Neural cell (in vitro differentiated cells): ENCODE data around the gene PDE11A. TPM values are rescaled to one million over a fixed set of nuclear protein-coding genes. Genes with fewer than 3 reads are reported as not detected.

Experiments
- H2AFZ ChIP-seq: fragments of 200-600, 300-800 bp; sonication (generic), shearing (Covaris generic); 2 replicates; pipeline ENCODE4 v1.6.0; 2014; ENCODE audit warnings: low read depth, mild to moderate bottlenecking, antibody characterized with exemption, low read length, moderate library complexity
- H3F3A ChIP-seq: fragments of 200-600 bp; shearing (Covaris generic); 2 replicates; pipeline ENCODE4 v1.6.1; 2016; ENCODE audit warnings: mild to moderate bottlenecking, moderate library complexity, mixed read lengths, antibody characterized with exemption, low read length; ENCODE audit not compliant: insufficient read depth, poor library complexity, severe bottlenecking
- H3K27ac ChIP-seq: fragments of 200-600, 300-800 bp; sonication (generic), shearing (Covaris generic); 2 replicates; pipeline ENCODE4 v1.5.1; 2014; ENCODE audit warnings: mild to moderate bottlenecking, low read length, moderate library complexity
- H3K27me3 ChIP-seq: fragments of 300-800, 200-600 bp; sonication (generic), shearing (Covaris generic); 2 replicates; pipeline ENCODE4 v1.6.0; 2014; ENCODE audit warnings: mild to moderate bottlenecking, low read depth, low read length, moderate library complexity; ENCODE audit not compliant: insufficient read depth
- H3K36me3 ChIP-seq: fragments of 300-800, 200-600 bp; sonication (generic), shearing (Covaris generic); 2 replicates; pipeline ENCODE4 v1.5.1; 2014; ENCODE audit warnings: mild to moderate bottlenecking, antibody characterized with exemption, low read length, moderate library complexity; ENCODE audit not compliant: insufficient read depth
- H3K4me2 ChIP-seq: fragments of 300-800, 200-600 bp; sonication (generic), shearing (Covaris generic); 2 replicates; pipeline ENCODE4 v1.6.0; 2014; ENCODE audit warnings: mild to moderate bottlenecking, low read length
- H3K4me3 ChIP-seq: fragments of 300-800, 200-600 bp; sonication (generic), shearing (Covaris generic); 2 replicates; pipeline ENCODE4 v1.5.1; 2014; ENCODE audit warnings: mild to moderate bottlenecking, low read length, moderate library complexity
- H3K79me2 ChIP-seq: fragments of 200-600 bp; shearing (Covaris generic); replicated peaks from 2 replicates; pipeline ENCODE4 v1.6.0; 2014; ENCODE audit warnings: mild to moderate bottlenecking, low read length, moderate library complexity; ENCODE audit not compliant: insufficient read depth
- H3K9ac ChIP-seq: fragments of 300-800, 200-600 bp; sonication (generic), shearing (Covaris generic); 2 replicates; pipeline ENCODE4 v1.6.1; 2016; ENCODE audit warnings: mild to moderate bottlenecking, low read length, mixed read lengths
- H3K9me2 ChIP-seq: fragments of 200-600 bp; shearing (Covaris generic); 2 replicates; pipeline ENCODE4 v1.6.1; 2016; ENCODE audit warnings: mild to moderate bottlenecking, low read length, mixed read lengths; ENCODE audit not compliant: insufficient read depth
- H3K9me3 ChIP-seq: fragments of 200-600, 300-800 bp; sonication (generic), shearing (Covaris generic); 2 replicates; pipeline ENCODE4 v1.6.1; 2016; ENCODE audit warnings: mild to moderate bottlenecking, mixed run types, low read length, moderate library complexity, mixed read lengths
- H4K20me1 ChIP-seq: fragments of 200-600 bp; shearing (Covaris generic); 2 replicates; pipeline ENCODE4 v1.6.1; 2016; ENCODE audit warnings: mild to moderate bottlenecking, mixed run types; ENCODE audit not compliant: insufficient read depth
- CTCF ChIP-seq: fragments of 450-650 bp; IDR thresholded peaks from 2 replicates; pipeline ENCODE4 v1.5.1; 2014; ENCODE audit warnings: antibody characterized with exemption, mild to moderate bottlenecking, moderate library complexity; ENCODE audit not compliant: poor library complexity, severe bottlenecking
- EP300 ChIP-seq: fragments of 450-650 bp; conservative IDR thresholded peaks from 2 replicates; pipeline ENCODE4 v1.6.1; 2014; ENCODE audit warnings: antibody characterized with exemption, mild to moderate bottlenecking, moderate library complexity; ENCODE audit not compliant: poor library complexity, severe bottlenecking
- EZH2 ChIP-seq: fragments of 200-600, 300-800 bp; shearing (Covaris generic), sonication (generic); IDR thresholded peaks from 2 replicates; pipeline ENCODE4 v1.6.1; 2014; ENCODE audit warnings: antibody characterized with exemption, low read length, borderline replicate concordance, mild to moderate bottlenecking; ENCODE audit not compliant: insufficient read depth, poor library complexity, severe bottlenecking
- MXI1 ChIP-seq: fragments of 450-650 bp; conservative IDR thresholded peaks from 2 replicates; pipeline ENCODE4 v1.6.1; 2014; ENCODE audit warnings: antibody characterized with exemption, mild to moderate bottlenecking; ENCODE audit not compliant: poor library complexity, severe bottlenecking
- POLR2AphosphoS5 ChIP-seq: IDR thresholded peaks from 2 replicates; pipeline ENCODE4 v1.6.1; 2012
- RAD21 ChIP-seq: fragments of 450-650 bp; conservative IDR thresholded peaks from 2 replicates; pipeline ENCODE4 v1.6.1; 2014; ENCODE audit warnings: antibody characterized with exemption, mild to moderate bottlenecking, moderate library complexity
- REST ChIP-seq: IDR thresholded peaks from 2 replicates; pipeline ENCODE4 v1.6.1; 2012; ENCODE audit warnings: borderline replicate concordance
- SMC3 ChIP-seq: fragments of 450-650 bp; conservative IDR thresholded peaks from 2 replicates; pipeline ENCODE4 v1.6.1; 2014; ENCODE audit warnings: antibody characterized with exemption, mild to moderate bottlenecking, moderate library complexity; ENCODE audit not compliant: poor library complexity
- TAF1 ChIP-seq: IDR thresholded peaks from 2 replicates; pipeline ENCODE4 v1.6.1; 2012; ENCODE audit warnings: low read depth
- polyA plus RNA-seq: library from polyadenylated mRNA; depleted of rRNA; stranded (reverse); fragments of >200 nt; gene quantifications from 2 replicates; pipeline ENCODE4 v1.2.3, GENCODE V29; 2014

Gene PDE11A
- polyA plus RNA-seq, 1 donor from 2014 or later = 0.89 TPM

GRCh38 chr2:177582000-177582399 is 490.6 kb downstream of the PDE11A start:
- H3F3A ChIP-seq = no peaks in the 10 kb centered on the region
- H3K9me2 ChIP-seq = no peaks in the 10 kb centered on the region
- H3K9me3 ChIP-seq = no peaks in the 10 kb centered on the region
- H3K9ac ChIP-seq = no peak overlapping the region
- no peak overlapping the region for H3K27ac ChIP-seq
- H3K4me2 ChIP-seq = no peak overlapping the region
- TF ChIP-seq TAF1 (no peak), EZH2 (no peak), CTCF (no peak), EP300 (no peak), RAD21 (no peak), POLR2AphosphoS5 (no peak), REST (no peak), SMC3 (no peak), MXI1 (no peak)
- no peaks in the 10 kb centered on the region for H3K27me3 ChIP-seq
- H3K36me3 ChIP-seq = no peaks in the 10 kb centered on the region
- no peak overlapping the region for H3K4me3 ChIP-seq
- H2AFZ ChIP-seq = no peak overlapping the region
- H3K79me2 ChIP-seq = no peaks in the 10 kb centered on the region
- no peaks in the 10 kb centered on the region for H4K20me1 ChIP-seq

GRCh38 chr2:177579486-177580036 is 493.0 kb downstream of the PDE11A start:
- Histone ChIP-seq H3K9ac (no peak overlapping the region), H3K4me2 (no peak overlapping the region), H3K27me3 (no peaks in the 10 kb centered on the region), H3K4me3 (no peak overlapping the region), H4K20me1 (no peaks in the 10 kb centered on the region), H3K27ac (no peak overlapping the region), H2AFZ (no peak overlapping the region), H3K79me2 (no peaks in the 10 kb centered on the region), H3F3A (no peaks in the 10 kb centered on the region), H3K36me3 (no peaks in the 10 kb centered on the region), H3K9me2 (no peaks in the 10 kb centered on the region), H3K9me3 (no peaks in the 10 kb centered on the region)
- TF ChIP-seq EP300 (no peak), RAD21 (no peak), MXI1 (no peak), POLR2AphosphoS5 (no peak), SMC3 (no peak), TAF1 (no peak), CTCF (no peak), EZH2 (no peak), REST (no peak)
